ENCODE data around the gene PUM1.
A peak's percentile ranks its signal among the peaks of the same experiment; 100 is the strongest.
"Not testable (repeated sequence)": the region's sequence is repeated elsewhere in the genome, so short reads cannot be mapped to it uniquely, and the experiment has no call there.

The PUM1 gene

GRCh38 chr1:30974536-30974935, 91.0 kb downstream of the PUM1 start:
- ChIA-PET CTCF (no interaction called here), POLR2A (no interaction called here)
- DNase-seq (ENCODE audit: extremely low spot score): no peak
- no peak for TF ChIP-seq NFRKB (IDR thresholded peaks at IDR 0.05)

GRCh38 chr1:30972349-30972748, 93.2 kb downstream of the PUM1 start:
- CTCF ChIA-PET; DNase-seq (ENCODE audit: extremely low spot score): not testable (repeated sequence)

GRCh38 chr1:30971496-30971895, 94.0 kb downstream of the PUM1 start:
- ChIA-PET CTCF (no interaction called here), POLR2A (no interaction called here)
- TF ChIP-seq CTBP1 (IDR thresholded peaks at IDR 0.05; ENCODE audit: borderline replicate concordance): no peak
- TF ChIP-seq HDGF (IDR thresholded peaks at IDR 0.05; ENCODE audit: borderline replicate concordance): no peak
- no peak for TF ChIP-seq LEF1 (IDR thresholded peaks at IDR 0.05; ENCODE audit: borderline replicate concordance)
- no peak for TF ChIP-seq ARNT (IDR thresholded peaks at IDR 0.05)
- no peak for TF ChIP-seq SUZ12 (IDR thresholded peaks at IDR 0.05)
- no peak for TF ChIP-seq BHLHE40 (IDR thresholded peaks at IDR 0.05; ENCODE audit: borderline replicate concordance)
- TF ChIP-seq NFRKB (IDR thresholded peaks at IDR 0.05): no peak
- TF ChIP-seq ELF4 (IDR thresholded peaks at IDR 0.05): no peak
- DNase-seq (ENCODE audit: extremely low spot score): no peak

More at GRCh38 chr1:30972349-30972748, 93.2 kb downstream of the PUM1 start:
- POLR2A ChIA-PET: not testable (repeated sequence)

- no peak for TF ChIP-seq NFRKB (IDR thresholded peaks at IDR 0.05)
- TF ChIP-seq FOXM1 (IDR thresholded peaks at IDR 0.05; ENCODE audit: borderline replicate concordance): no peak
- no peak for TF ChIP-seq BHLHE40 (IDR thresholded peaks at IDR 0.05; ENCODE audit: borderline replicate concordance)
- TF ChIP-seq LEF1 (IDR thresholded peaks at IDR 0.05; ENCODE audit: borderline replicate concordance): no peak
- no peak for TF ChIP-seq L3MBTL2 (conservative IDR thresholded peaks at IDR 0.05)
- ChIA-PET POLR2A (no interaction called here), CTCF (no interaction called here)
- DNase-seq (ENCODE audit: extremely low spot score): no peak
Measured at GRCh38 chr1:30969903-30970302, 95.6 kb downstream of the PUM1 start.

- ChIA-PET CTCF (no interaction called here), POLR2A (no interaction called here)
- DNase-seq (ENCODE audit: extremely low spot score): no peak
- no peak for TF ChIP-seq TARDBP (IDR thresholded peaks at IDR 0.05)
Measured at GRCh38 chr1:30968220-30968971, 97.1 kb downstream of the PUM1 start.

GRCh38 chr1:30966690-30967369, 98.7 kb downstream of the PUM1 start:
- TF ChIP-seq FOXA1 (IDR thresholded peaks at IDR 0.05): no peak
- no peak for TF ChIP-seq TARDBP (IDR thresholded peaks at IDR 0.05)
- no peak for TF ChIP-seq BHLHE40 (IDR thresholded peaks at IDR 0.05; ENCODE audit: borderline replicate concordance)
- TF ChIP-seq PKNOX1 (IDR thresholded peaks at IDR 0.05): no peak
- TF ChIP-seq LEF1 (IDR thresholded peaks at IDR 0.05; ENCODE audit: borderline replicate concordance): no peak
- TF ChIP-seq CTBP1 (IDR thresholded peaks at IDR 0.05; ENCODE audit: borderline replicate concordance): no peak
- TF ChIP-seq ARNT (IDR thresholded peaks at IDR 0.05): no peak
- no peak for TF ChIP-seq NFRKB (IDR thresholded peaks at IDR 0.05)
- TF ChIP-seq ELF4 (IDR thresholded peaks at IDR 0.05): no peak
- TF ChIP-seq HDGF (IDR thresholded peaks at IDR 0.05; ENCODE audit: borderline replicate concordance): no peak
- TF ChIP-seq FOXM1 (IDR thresholded peaks at IDR 0.05; ENCODE audit: borderline replicate concordance): no peak
- no peak for TF ChIP-seq FOXK2 (IDR thresholded peaks at IDR 0.05)
- no peak for TF ChIP-seq ZNF384 (IDR thresholded peaks at IDR 0.05)
- no peak for TF ChIP-seq L3MBTL2 (conservative IDR thresholded peaks at IDR 0.05)
- TF ChIP-seq SP1 (IDR thresholded peaks at IDR 0.05): no peak
- no peak for TF ChIP-seq SUZ12 (IDR thresholded peaks at IDR 0.05)
- DNase-seq (ENCODE audit: extremely low spot score): peak; percentile 31
- ChIA-PET CTCF (no interaction called here), POLR2A (no interaction called here)

- DNase-seq (ENCODE audit: extremely low spot score): no peak
- CTCF ChIA-PET: no interaction called here
- POLR2A ChIA-PET: no interaction called here
- TF ChIP-seq NFRKB (IDR thresholded peaks at IDR 0.05): no peak
- TF ChIP-seq HDGF (IDR thresholded peaks at IDR 0.05; ENCODE audit: borderline replicate concordance): no peak
- TF ChIP-seq TARDBP (IDR thresholded peaks at IDR 0.05): no peak
- no peak for TF ChIP-seq BHLHE40 (IDR thresholded peaks at IDR 0.05; ENCODE audit: borderline replicate concordance)
- no peak for TF ChIP-seq PKNOX1 (IDR thresholded peaks at IDR 0.05)
- TF ChIP-seq SP1 (IDR thresholded peaks at IDR 0.05): no peak
- no peak for TF ChIP-seq L3MBTL2 (conservative IDR thresholded peaks at IDR 0.05)
- TF ChIP-seq FOXK2 (IDR thresholded peaks at IDR 0.05): no peak
- no peak for TF ChIP-seq ELF4 (IDR thresholded peaks at IDR 0.05)
- TF ChIP-seq ARNT (IDR thresholded peaks at IDR 0.05): no peak
- TF ChIP-seq SUZ12 (IDR thresholded peaks at IDR 0.05): no peak
- no peak for TF ChIP-seq FOXM1 (IDR thresholded peaks at IDR 0.05; ENCODE audit: borderline replicate concordance)
Measured at GRCh38 chr1:30965924-30966599, 99.5 kb downstream of the PUM1 start.

Measured in HEK293T (cell line).